Astrocyte (in vitro differentiated cells and primary cell): ENCODE data around the gene KIAA1328.

Experiments
- CTCF ChIP-seq: IDR thresholded peaks from 2 replicates; pipeline ENCODE4 v1.5.1; 2011; ENCODE audit warnings: low read depth, mild to moderate bottlenecking, inconsistent platforms, low read length, moderate library complexity; ENCODE audit not compliant: insufficient read depth
- EZH2 ChIP-seq: IDR thresholded peaks from 2 replicates; pipeline ENCODE4 v1.6.1; 2012; ENCODE audit warnings: mild to moderate bottlenecking, low read length, inconsistent platforms; ENCODE audit not compliant: insufficient read depth

- no peak for TF ChIP-seq CTCF
- no peak for TF ChIP-seq EZH2
Observed at GRCh38 chr18:36888778-36889177, 59.9 kb downstream of the KIAA1328 start.
